IMR-90 (cell line): ENCODE measurements around the gene KCNE5. TPM values are rescaled to one million over a fixed set of nuclear protein-coding genes. Genes with fewer than 3 reads are reported as not detected.

ENCODE experiments used
- ATAC-seq: fragments of 200-7000 bp; cut with Tn5 transposase; 2 replicates; pipeline ENCODE4 v1.9.1; 2020; ENCODE audit warnings: low read depth, mild to moderate bottlenecking, moderate library complexity
- BruUV-seq: library from RNA; stranded (reverse); fragments of 400-500 nt; replicated peaks from 2 replicates; lab custom pipeline; 2021; lab: Mats Ljungman, UMichigan
- CTCF ChIA-PET: fragments of 300-600 bp; formaldehyde crosslinking; extraction: SDS; loops from one replicate; lab custom pipeline; 2021; ENCODE audit warnings: antibody characterized with exemption; lab: Yijun Ruan, JAX
- POLR2A ChIA-PET: fragments of 300-600 bp; sonication (Branson Sonifier 250); formaldehyde crosslinking; loops from one replicate; lab custom pipeline; 2022; ENCODE audit warnings: antibody characterized with exemption; ENCODE audit not compliant: unreplicated experiment; lab: Charles Lee
- DNase-seq: peaks from one replicate; pipeline ENCODE4 v3.0.0; 2013
- H2AFZ ChIP-seq: replicated peaks from 2 replicates; pipeline ENCODE3; 2013; ENCODE audit warnings: low read length, mild to moderate bottlenecking; ENCODE audit not compliant: poor library complexity
- H2AK5ac ChIP-seq: 2 replicates; pipeline ENCODE4 v1.6.1; 2013; ENCODE audit warnings: low read depth, low read length, inconsistent platforms
- H2AK9ac ChIP-seq: replicated peaks from 2 replicates; pipeline ENCODE3; 2013; ENCODE audit warnings: mild to moderate bottlenecking, low read depth, low read length, moderate library complexity; ENCODE audit not compliant: poor library complexity
- H2BK120ac ChIP-seq: 2 replicates; pipeline ENCODE4 v1.6.1; 2013; ENCODE audit warnings: low read depth, low read length, inconsistent platforms
- H2BK15ac ChIP-seq: 3 replicates; pipeline ENCODE4 v1.6.1; 2013; ENCODE audit warnings: low read depth, low read length, inconsistent platforms
- H2BK20ac ChIP-seq: 2 replicates; pipeline ENCODE4 v1.6.1; 2013; ENCODE audit warnings: low read depth, mild to moderate bottlenecking, inconsistent platforms, low read length, moderate library complexity
- H2BK5ac ChIP-seq: 2 replicates; pipeline ENCODE4 v1.6.1; 2013; ENCODE audit warnings: mild to moderate bottlenecking, low read depth, low read length, inconsistent platforms; ENCODE audit not compliant: poor library complexity, severe bottlenecking
- H3K14ac ChIP-seq: replicated peaks from 2 replicates; pipeline ENCODE4 v1.6.1; 2013; ENCODE audit warnings: low read depth, low read length, inconsistent platforms
- H3K18ac ChIP-seq: 2 replicates; pipeline ENCODE4 v1.6.1; 2013; ENCODE audit warnings: low read depth, low read length, control low read depth
- H3K23ac ChIP-seq: 2 replicates; pipeline ENCODE4 v1.6.1; 2013; ENCODE audit warnings: low read depth, low read length, inconsistent platforms
- H3K27ac ChIP-seq: 2 replicates; pipeline ENCODE4 v1.5.1; 2013; ENCODE audit warnings: mild to moderate bottlenecking, control low read depth, low read length; ENCODE audit not compliant: insufficient read depth
- H3K27me3 ChIP-seq: 2 replicates; pipeline ENCODE4 v1.6.1; 2013; ENCODE audit warnings: low read length; ENCODE audit not compliant: control insufficient read depth, insufficient read depth
- H3K36me3 ChIP-seq: 2 replicates; pipeline ENCODE4 v1.6.1; 2013; ENCODE audit warnings: low read length, mixed read lengths; ENCODE audit not compliant: control insufficient read depth, insufficient read depth
- H3K4ac ChIP-seq: 2 replicates; pipeline ENCODE4 v1.6.1; 2013; ENCODE audit warnings: low read depth, low read length, inconsistent platforms
- H3K4me1 ChIP-seq: 2 replicates; pipeline ENCODE4 v1.6.1; 2013; ENCODE audit warnings: low read length, mixed read lengths; ENCODE audit not compliant: control insufficient read depth, insufficient read depth
- H3K4me2 ChIP-seq: 2 replicates; pipeline ENCODE4 v1.6.1; 2013; ENCODE audit warnings: low read depth, mild to moderate bottlenecking, control low read depth, low read length, moderate library complexity
- H3K4me3 ChIP-seq: 2 replicates; pipeline ENCODE4 v1.5.1; 2013; ENCODE audit warnings: low read depth, mild to moderate bottlenecking, control low read depth, low read length, moderate library complexity; ENCODE audit not compliant: insufficient read depth
- H3K56ac ChIP-seq: 2 replicates; pipeline ENCODE4 v1.6.1; 2013; ENCODE audit warnings: low read length, inconsistent platforms; ENCODE audit not compliant: insufficient read depth; ENCODE audit errors: extremely low read depth
- H3K79me1 ChIP-seq, 2 experiments: 2 replicates each; pipeline ENCODE4 v1.6.1; 2013; ENCODE audit warnings: low read length in 2 of 2, inconsistent platforms in 1 of 2, low read depth in 1 of 2
- H3K9ac ChIP-seq: 2 replicates; pipeline ENCODE4 v1.6.1; 2013; ENCODE audit warnings: low read depth, low read length, control low read depth
- H3K9me1 ChIP-seq: 2 replicates; pipeline ENCODE4 v1.6.1; 2013; ENCODE audit warnings: low read length, inconsistent platforms; ENCODE audit not compliant: insufficient read depth
- H3K9me3 ChIP-seq: 2 replicates; pipeline ENCODE4 v1.6.1; 2013; ENCODE audit warnings: low read length; ENCODE audit not compliant: control insufficient read depth, insufficient read depth
- H4K20me1 ChIP-seq: 2 replicates; pipeline ENCODE4 v1.6.1; 2013; ENCODE audit warnings: low read length, inconsistent platforms; ENCODE audit not compliant: insufficient read depth
- H4K5ac ChIP-seq: 2 replicates; pipeline ENCODE4 v1.6.1; 2013; ENCODE audit warnings: mild to moderate bottlenecking, low read depth, low read length, control low read depth
- H4K8ac ChIP-seq, 2 experiments: 2 replicates each; pipeline ENCODE4 v1.6.1; 2013; ENCODE audit warnings: low read depth in 2 of 2, low read length in 2 of 2, control low read depth in 1 of 2, inconsistent platforms in 1 of 2
- H4K91ac ChIP-seq: 2 replicates; pipeline ENCODE4 v1.6.1; 2013; ENCODE audit warnings: low read depth, low read length, inconsistent platforms; ENCODE audit not compliant: insufficient read depth
- BHLHE40 ChIP-seq: fragments of 150-350 bp; IDR thresholded peaks from 2 replicates; pipeline ENCODE4 v1.6.1; 2016; ENCODE audit warnings: mild to moderate bottlenecking, low read depth, low read length
- RAD21 ChIP-seq: IDR thresholded peaks from 2 replicates; pipeline ENCODE4 v1.6.1; 2012; ENCODE audit warnings: low read length, improper control_type of control experiment
- SMC3 ChIP-seq: fragments of 150-350 bp; IDR thresholded peaks from 2 replicates; pipeline ENCODE4 v1.6.1; 2016; ENCODE audit warnings: low read depth, mild to moderate bottlenecking, antibody characterized with exemption, low read length, moderate library complexity
- WGBS, 2 experiments: methylation state at CpG; one replicate each; pipeline versions ENCODE4 v1.1.5 to v1.1.7; 2013; ENCODE audit warnings: missing lambda C conversion rate in 2 of 2; ENCODE audit not compliant: insufficient read length in 1 of 2; ENCODE audit errors: extremely low coverage in 2 of 2; 5-methylcytosine and 5-hydroxymethylcytosine counted together
- dilution Hi-C: fragments of 300-500 bp; cut with HindIII; formaldehyde crosslinking; loops from one replicate; pipeline ENCODE4 v1.14.3; 2018; ENCODE audit warnings: low sequenced_read_pairs; ENCODE audit not compliant: unreplicated experiment
- in situ Hi-C: fragments of 300-500 bp; cut with MboI; formaldehyde crosslinking; loops from 3 replicates; pipeline ENCODE4 v1.14.3; 2019; ENCODE audit warnings: low sequenced_read_pairs, inconsistent platforms, mixed read lengths
- intact Hi-C: fragments of 100-400 bp; cut with micrococcal nuclease; formaldehyde crosslinking; loops from 2 replicates; pipeline ENCODE4 v1.10.0; 2022
- polyA plus RNA-seq, 3 experiments: library from polyadenylated mRNA; depleted of rRNA; stranded (reverse); fragments of >200 nt; gene quantifications; 2 replicates each; pipeline ENCODE4 v1.2.3, GENCODE V29; 2012; ENCODE audit warnings: low replicate concordance in 1 of 3
- total RNA-seq: library from RNA; depleted of rRNA; stranded (reverse); fragments of >200 nt; gene quantifications from 2 replicates; pipeline ENCODE4 v1.2.3, GENCODE V29; 2012
- TF ChIP-seq, protein P1 (sequence below): conservative IDR thresholded peaks from 2 replicates; pipeline ENCODE4 v1.5.1; 2012; ENCODE audit warnings: mild to moderate bottlenecking, low read depth, low read length, improper control_type of control experiment

The KCNE5 gene
- total and polyA plus RNA-seq, 2 of the 4 experiments (the other 2 are of a cell fraction) = 0.15 to 0.18 TPM

DNA sequence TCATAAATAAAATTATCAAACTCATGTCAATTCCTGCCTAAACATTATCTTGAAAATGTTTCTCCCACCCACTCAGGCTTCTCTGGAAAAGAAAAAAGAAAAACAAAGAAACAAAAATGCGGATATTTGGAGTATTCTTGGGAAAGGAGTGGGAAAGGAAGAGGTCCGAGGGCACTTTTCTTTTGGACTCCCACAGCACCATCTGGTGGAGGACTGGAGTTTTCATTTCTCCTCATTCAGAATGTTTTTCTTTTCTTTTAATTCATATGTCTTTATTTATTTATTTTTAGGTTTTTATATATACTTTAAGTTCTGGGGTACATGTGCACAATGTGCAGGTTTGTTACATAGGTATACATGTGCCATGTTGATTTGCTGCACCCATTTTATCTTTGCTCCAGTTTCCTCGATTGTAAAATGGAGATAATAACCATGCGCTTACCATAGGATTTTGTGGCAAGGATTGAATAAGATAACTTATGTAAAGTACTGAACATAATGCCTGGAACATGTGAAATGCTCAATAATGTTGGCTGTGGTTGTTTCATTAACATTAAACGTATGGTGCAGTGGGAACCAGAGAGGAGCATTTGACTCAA is 8.0 kb upstream of the KCNE5 start:
- intact Hi-C loops = loop anchor here (1.0 to 2.0 kb wide), 2 partner anchors 148 to 258 kb away; no protein-coding TSS in a partner anchor
- dilution Hi-C loops = no loop called here
- BruUV-seq = no TSS peak

More for the DNA sequence above, 8.0 kb upstream of the KCNE5 start:
- Histone ChIP-seq H2AK5ac (no peak overlapping the region), H3K36me3 (no peaks in the 10 kb centered on the region), H2BK15ac (no peak overlapping the region), H3K23ac (no peak overlapping the region), H4K5ac (no peak overlapping the region), H3K4me2 (no peak overlapping the region), H3K9me3 (no peaks in the 10 kb centered on the region), H3K4me3 (no peak overlapping the region), H4K91ac (no peak overlapping the region), H4K8ac (no peak overlapping the region), H2AFZ (no peak overlapping the region), H2BK20ac (no peak overlapping the region), H3K27me3 (no peaks in the 10 kb centered on the region; the same call in 1 of the 2 replicates), H3K9ac (no peak overlapping the region), H3K18ac (no peak overlapping the region), H3K14ac (no peak overlapping the region), H2BK120ac (no peak overlapping the region), H3K79me1 (no peaks in the 10 kb centered on the region), H3K4ac (no peak overlapping the region), H4K20me1 (no peaks in the 10 kb centered on the region), H2AK9ac (no peak overlapping the region), H3K4me1 (no peaks in the 10 kb centered on the region), H3K27ac (no peak overlapping the region), H3K56ac (no peak overlapping the region), H2BK5ac (no peak overlapping the region), H3K9me1 (no peaks in the 10 kb centered on the region)
- peak; percentile 26 for DNase-seq
- CTCF ChIA-PET = no interaction called here
- WGBS, 2 experiments = no CpG with 5 or more reads among the region's 5 CpGs
- POLR2A ChIA-PET = no interaction called here
- TF ChIP-seq RAD21 (peak; percentile 50), SMC3 (peak; percentile 46), BHLHE40 (no peak)
- TF ChIP-seq, protein P1, sequence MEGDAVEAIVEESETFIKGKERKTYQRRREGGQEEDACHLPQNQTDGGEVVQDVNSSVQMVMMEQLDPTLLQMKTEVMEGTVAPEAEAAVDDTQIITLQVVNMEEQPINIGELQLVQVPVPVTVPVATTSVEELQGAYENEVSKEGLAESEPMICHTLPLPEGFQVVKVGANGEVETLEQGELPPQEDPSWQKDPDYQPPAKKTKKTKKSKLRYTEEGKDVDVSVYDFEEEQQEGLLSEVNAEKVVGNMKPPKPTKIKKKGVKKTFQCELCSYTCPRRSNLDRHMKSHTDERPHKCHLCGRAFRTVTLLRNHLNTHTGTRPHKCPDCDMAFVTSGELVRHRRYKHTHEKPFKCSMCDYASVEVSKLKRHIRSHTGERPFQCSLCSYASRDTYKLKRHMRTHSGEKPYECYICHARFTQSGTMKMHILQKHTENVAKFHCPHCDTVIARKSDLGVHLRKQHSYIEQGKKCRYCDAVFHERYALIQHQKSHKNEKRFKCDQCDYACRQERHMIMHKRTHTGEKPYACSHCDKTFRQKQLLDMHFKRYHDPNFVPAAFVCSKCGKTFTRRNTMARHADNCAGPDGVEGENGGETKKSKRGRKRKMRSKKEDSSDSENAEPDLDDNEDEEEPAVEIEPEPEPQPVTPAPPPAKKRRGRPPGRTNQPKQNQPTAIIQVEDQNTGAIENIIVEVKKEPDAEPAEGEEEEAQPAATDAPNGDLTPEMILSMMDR = peak; percentile 50
- in situ Hi-C loops = no loop called here
- peak; percentile 37; the same call in 1 of the 2 replicates for ATAC-seq
